Activated naive CD4-positive, alpha-beta T cell treated with anti-CD3 and anti-CD28 coated beads, Interleukin-2, amount 10 ng/mL, durations not matched to agents 5 hours and 36 hours (primary cell): Measurements from ENCODE around the gene TAF9B. TPM values are rescaled to one million over a fixed set of nuclear protein-coding genes. Genes with fewer than 3 reads are reported as not detected.

Experiments
- total RNA-seq, 2 experiments: library from RNA; stranded (reverse); gene quantifications; one replicate each; pipeline ENCODE4 v1.2.3, GENCODE V29; 2021

The TAF9B gene
- total RNA-seq: 10 to 100 TPM; 18.0 to 19.8 TPM

DNA sequence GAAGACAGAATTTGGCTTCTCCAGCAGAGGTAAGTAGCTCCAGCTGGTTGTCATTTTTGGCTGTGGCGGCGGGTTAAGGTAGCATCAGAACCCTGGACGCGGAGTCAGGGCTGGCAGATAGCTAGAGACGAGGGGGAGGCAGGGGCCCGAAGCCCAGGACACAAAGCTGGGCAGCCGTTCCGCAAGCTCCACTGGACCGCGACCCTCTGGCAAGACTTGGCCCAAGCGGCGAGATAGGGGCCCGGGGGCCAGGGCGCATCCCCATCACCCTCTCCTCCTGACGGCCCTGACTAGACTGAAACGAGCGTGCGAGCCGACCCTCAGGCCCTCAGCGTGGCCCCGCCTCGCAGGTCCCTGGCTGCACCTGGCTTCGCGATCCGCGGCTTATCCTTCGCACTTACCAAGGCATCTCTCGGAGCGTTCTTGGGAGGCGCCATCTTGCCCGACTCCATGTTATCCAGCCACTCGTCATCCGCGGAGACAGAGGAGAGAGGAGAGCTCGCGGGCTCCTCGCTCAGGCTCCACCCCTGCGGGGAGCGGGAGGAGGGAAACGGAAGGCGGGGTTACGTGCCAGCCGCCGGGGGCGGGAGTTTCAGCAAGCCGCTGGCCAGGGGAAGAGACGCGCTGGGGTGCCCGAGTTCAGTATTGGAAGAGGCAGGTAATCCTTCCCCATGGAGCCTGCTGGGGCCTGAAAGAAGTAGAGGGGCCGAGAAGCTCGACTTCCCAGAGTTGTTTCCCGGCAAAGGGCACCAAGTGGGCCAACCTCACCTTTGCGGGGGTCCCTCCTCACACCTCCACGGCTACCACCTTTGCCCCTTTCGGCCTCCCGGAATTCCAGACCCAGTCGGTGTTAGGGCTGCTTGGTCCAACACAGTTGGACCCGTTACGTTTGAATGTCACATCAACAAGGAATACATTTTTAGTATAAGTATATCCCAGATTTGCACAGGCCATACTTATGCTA lies at the start of gene TAF9B:
Gene TAF9B (minus strand): TSS at position 491 of the 964 bp plus-strand sequence. CDS start 39 bp downstream, at position 452.

DNA sequence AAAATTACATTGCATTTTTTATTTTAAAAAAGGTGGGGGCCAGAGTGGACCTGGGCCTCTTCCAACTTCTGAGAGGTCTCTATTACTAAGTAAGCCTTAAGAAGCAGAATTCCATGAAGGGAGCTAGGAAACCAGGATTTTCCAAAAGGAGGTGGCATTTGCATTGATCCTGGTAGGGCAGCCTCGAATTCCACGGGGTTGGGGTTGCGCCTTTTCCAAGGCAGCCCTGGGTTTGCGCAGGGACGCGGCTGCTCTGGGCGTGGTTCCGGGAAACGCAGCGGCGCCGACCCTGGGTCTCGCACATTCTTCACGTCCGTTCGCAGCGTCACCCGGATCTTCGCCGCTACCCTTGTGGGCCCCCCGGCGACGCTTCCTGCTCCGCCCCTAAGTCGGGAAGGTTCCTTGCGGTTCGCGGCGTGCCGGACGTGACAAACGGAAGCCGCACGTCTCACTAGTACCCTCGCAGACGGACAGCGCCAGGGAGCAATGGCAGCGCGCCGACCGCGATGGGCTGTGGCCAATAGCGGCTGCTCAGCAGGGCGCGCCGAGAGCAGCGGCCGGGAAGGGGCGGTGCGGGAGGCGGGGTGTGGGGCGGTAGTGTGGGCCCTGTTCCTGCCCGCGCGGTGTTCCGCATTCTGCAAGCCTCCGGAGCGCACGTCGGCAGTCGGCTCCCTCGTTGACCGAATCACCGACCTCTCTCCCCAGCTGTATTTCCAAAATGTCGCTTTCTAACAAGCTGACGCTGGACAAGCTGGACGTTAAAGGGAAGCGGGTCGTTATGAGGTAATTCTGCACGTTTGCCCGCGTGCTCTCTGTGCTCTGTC lies 35.6 kb downstream of the TAF9B start, which contains the start of gene PGK1:
Gene PGK1 (plus strand): TSS at position 626 of the 824 bp plus-strand sequence. CDS start 93 bp downstream, at position 719.

Other genes with a start within 250 kb of the TAF9B start
- gene MAGT1, start 244.2 kb downstream of the TAF9B start, total RNA-seq: 10 to 100 TPM; 46.0 to 50.4 TPM
- 100 to 1,000 TPM; 216 to 238 TPM for gene COX7B, start 240.2 kb downstream of the TAF9B start, total RNA-seq
- gene ATP7A, start 229.0 kb downstream of the TAF9B start, total RNA-seq: 10 to 100 TPM; 11.5 to 12.2 TPM
- under 1 TPM in 1 of 2 experiments, not detected in 1; 0.41 TPM for gene PGAM4, start 170.0 kb downstream of the TAF9B start, total RNA-seq
- 1,000 to 10,000 TPM in 1 of 2 experiments, 100 to 1,000 TPM in 1; 993 to 1,044 TPM for gene PGK1, start 35.4 kb downstream of the TAF9B start, total RNA-seq
- 10 to 100 TPM; 40.4 to 41.8 TPM for gene CYSLTR1, start 188.0 kb upstream of the TAF9B start, total RNA-seq